ENCODE results near the gene ZNF766.

- TF ChIP-seq REST (IDR thresholded peaks at IDR 0.05; ENCODE audit: insufficient read depth in 1 of 2, low read depth in 2 of 2, low read length in 1 of 2) (no peak), POLR2AphosphoS5 (IDR thresholded peaks at IDR 0.05; ENCODE audit: low read depth, low read length) (no peak)
Observed at GRCh38 chr19:52231154-52231910, 38.1 kb upstream of the ZNF766 start.
